NCI-H1694 treated with DMSO at 0.1 percent for 48 hours (cell line): ENCODE results near the gene KRTAP5-5.
"Not testable (repeated sequence)": the region's sequence is repeated elsewhere in the genome, so short reads cannot be mapped to it uniquely, and the experiment has no call there.

Experiments used
- DNase-seq: peaks from one replicate; lab custom pipeline; 2025; lab: John Stamatoyannopoulos, UW

The KRTAP5-5 gene

GRCh38 chr11:1656670-1657069 is 27.1 kb downstream of the KRTAP5-5 start:
- no peak for DNase-seq

- no peak for DNase-seq
Measured at GRCh38 chr11:1659506-1659905, 29.9 kb downstream of the KRTAP5-5 start.

GRCh38 chr11:1660111-1660867 is 30.7 kb downstream of the KRTAP5-5 start:
- no peak for DNase-seq

- not testable (repeated sequence) for DNase-seq
Measured at GRCh38 chr11:1661454-1662269, 32.1 kb downstream of the KRTAP5-5 start.

GRCh38 chr11:1662699-1663283 is 33.2 kb downstream of the KRTAP5-5 start:
- not testable (repeated sequence) for DNase-seq

GRCh38 chr11:1665313-1665712 is 35.7 kb downstream of the KRTAP5-5 start:
- DNase-seq, result no peak

- DNase-seq, result no peak
Measured at GRCh38 chr11:1667121-1667850, 37.7 kb downstream of the KRTAP5-5 start.

GRCh38 chr11:1667906-1668305 is 38.3 kb downstream of the KRTAP5-5 start:
- no peak for DNase-seq

GRCh38 chr11:1668911-1669473 is 39.4 kb downstream of the KRTAP5-5 start:
- no peak for DNase-seq

- DNase-seq, result no peak
Measured at GRCh38 chr11:1669546-1670218, 40.1 kb downstream of the KRTAP5-5 start.

GRCh38 chr11:1670457-1670856 is 40.9 kb downstream of the KRTAP5-5 start:
- DNase-seq, result not testable (repeated sequence)

GRCh38 chr11:1670905-1671371 is 41.4 kb downstream of the KRTAP5-5 start:
- no peak for DNase-seq

GRCh38 chr11:1671658-1672057 is 42.1 kb downstream of the KRTAP5-5 start:
- DNase-seq, result no peak

- DNase-seq, result no peak
Measured at GRCh38 chr11:1672613-1673350, 43.2 kb downstream of the KRTAP5-5 start.

GRCh38 chr11:1673446-1674172 is 44.0 kb downstream of the KRTAP5-5 start:
- no peak for DNase-seq

GRCh38 chr11:1674173-1675131 is 44.9 kb downstream of the KRTAP5-5 start:
- no peak for DNase-seq

- DNase-seq, result no peak
Measured at GRCh38 chr11:1675536-1676228, 46.1 kb downstream of the KRTAP5-5 start.

- no peak for DNase-seq
Measured at GRCh38 chr11:1676229-1676740, 46.7 kb downstream of the KRTAP5-5 start.
